HepG2 (cell line): ENCODE results near the gene PHKA1. TPM values are rescaled to one million over a fixed set of nuclear protein-coding genes. Genes with fewer than 3 reads are reported as not detected.

Source experiments
- ATAC-seq: fragments of 200-7000 bp; cut with Tn5 transposase; 3 replicates; pipeline ENCODE4 v1.9.1; 2020; ENCODE audit warnings: mild to moderate bottlenecking, moderate library complexity
- BruUV-seq: library from RNA; stranded (reverse); fragments of 400-500 nt; replicated peaks from 2 replicates; lab custom pipeline; 2021; lab: Mats Ljungman, UMichigan
- CTCF ChIA-PET: fragments of 300-600 bp; formaldehyde crosslinking; extraction: SDS; loops from one replicate; lab custom pipeline; 2021; ENCODE audit warnings: low total read pairs, inconsistent platforms, low intra/inter-chr PET ratio; lab: Yijun Ruan, JAX
- POLR2A ChIA-PET: fragments of 350-600 bp; sonication (Branson Sonifier 250); formaldehyde crosslinking; loops from one replicate; lab custom pipeline; 2020; ENCODE audit warnings: antibody characterized with exemption, inconsistent platforms; lab: Yijun Ruan, JAX
- DNase-seq: peaks from one replicate; pipeline ENCODE4 v3.0.0-alpha.2; 2015; ENCODE audit warnings: low spot score
- FAIRE-seq: peaks from 3 replicates; lab custom pipeline; 2011; peaks lifted over from hg19 to GRCh38; lab: Jason Lieb, UNC
- H2AFZ ChIP-seq: one replicate; pipeline ENCODE4 v1.6.1; 2011; ENCODE audit warnings: low read length, inconsistent platforms
- H3K27ac ChIP-seq: fragments of 300-600 bp; 3 replicates; pipeline ENCODE4 v1.8.0; 2011; ENCODE audit warnings: mixed run types, mild to moderate bottlenecking, mixed read lengths, low read length, inconsistent platforms; ENCODE audit not compliant: insufficient read depth; ENCODE audit errors: extremely low read length
- H3K27me3 ChIP-seq, 2 experiments: fragments of 200-600 bp in 1 of 2; 2 replicates in 1 of 2; 3 replicates in 1 of 2; pipeline versions ENCODE4 v1.6.0 to v1.8.0; 2011; ENCODE audit warnings: low read length in 2 of 2, mild to moderate bottlenecking in 2 of 2, moderate library complexity in 2 of 2, inconsistent platforms in 1 of 2; ENCODE audit not compliant: insufficient read depth in 2 of 2, control insufficient read depth in 1 of 2
- H3K36me3 ChIP-seq, 2 experiments: fragments of 200-600 bp in 1 of 2; replicated peaks in 1 of 2; 2 replicates in 1 of 2; 3 replicates in 1 of 2; pipeline versions ENCODE4 v1.5.1 to v1.8.0; 2011; ENCODE audit warnings: low read length in 2 of 2, inconsistent platforms in 1 of 2; ENCODE audit not compliant: insufficient read depth in 2 of 2, control insufficient read depth in 1 of 2
- H3K4me1 ChIP-seq: 2 replicates; pipeline ENCODE4 v1.5.1; 2012; ENCODE audit warnings: low read length, inconsistent platforms; ENCODE audit not compliant: insufficient read depth
- H3K4me2 ChIP-seq: 2 replicates; pipeline ENCODE4 v1.6.0; 2011; ENCODE audit warnings: low read depth, low read length, inconsistent platforms
- H3K4me3 ChIP-seq, 3 experiments: fragments of 200-600 bp in 1 of 3; sonication (generic), shearing (Covaris generic) in 1 of 3; replicated peaks in 1 of 3; 2 replicates each; pipeline ENCODE4 v1.5.1; 2011 to 2016; ENCODE audit warnings: low read length in 3 of 3, inconsistent platforms in 2 of 3, low read depth in 2 of 3, mild to moderate bottlenecking in 2 of 3, control low read depth in 1 of 3, mixed read lengths in 1 of 3; ENCODE audit not compliant: insufficient read depth in 1 of 3
- H3K79me2 ChIP-seq: one replicate; pipeline ENCODE4 v1.6.1; 2011; ENCODE audit warnings: low read length, inconsistent platforms; ENCODE audit not compliant: insufficient read depth
- H3K9ac ChIP-seq: 2 replicates; pipeline ENCODE4 v1.6.0; 2011; ENCODE audit warnings: mild to moderate bottlenecking, low read depth, low read length, inconsistent platforms; ENCODE audit not compliant: insufficient read depth
- H3K9me3 ChIP-seq: 2 replicates; pipeline ENCODE4 v1.5.1; 2012; ENCODE audit warnings: mild to moderate bottlenecking, low read length
- H4K20me1 ChIP-seq: 2 replicates; pipeline ENCODE4 v1.6.0; 2011; ENCODE audit warnings: inconsistent platforms, mild to moderate bottlenecking, low read length, moderate library complexity; ENCODE audit not compliant: insufficient read depth
- DPF2 ChIP-seq: sonication (generic); formaldehyde crosslinking; IDR thresholded peaks from 2 replicates; pipeline ENCODE4 v1.4.0; 2020; ENCODE audit warnings: mild to moderate bottlenecking, low read depth, missing genetic modification reagents, borderline replicate concordance
- NFE2L2 ChIP-seq: fragments of 150-350 bp; IDR thresholded peaks from 2 replicates; pipeline ENCODE4 v1.6.1; 2014; ENCODE audit warnings: low read length
- RELA ChIP-seq: sonication (generic); formaldehyde crosslinking; IDR thresholded peaks from 2 replicates; pipeline ENCODE4 v1.4.0; 2020; ENCODE audit warnings: missing genetic modification reagents
- TARDBP ChIP-seq: sonication (generic); formaldehyde crosslinking; IDR thresholded peaks from 2 replicates; pipeline ENCODE4 v1.8.0; 2022; ENCODE audit warnings: mild to moderate bottlenecking, missing genetic modification reagents
- TEAD3 ChIP-seq: optimal IDR thresholded peaks from 2 replicates; pipeline ENCODE3; 2016; ENCODE audit warnings: borderline replicate concordance
- ZNF160 ChIP-seq: sonication (generic); formaldehyde crosslinking; IDR thresholded peaks from 2 replicates; pipeline ENCODE4 v1.8.0; 2022; ENCODE audit warnings: mild to moderate bottlenecking, inconsistent platforms, missing genetic modification reagents
- ZNF253 ChIP-seq: sonication (generic); formaldehyde crosslinking; IDR thresholded peaks from 2 replicates; pipeline ENCODE4 v1.8.0; 2022; ENCODE audit warnings: mild to moderate bottlenecking, missing genetic modification reagents, borderline replicate concordance
- ZNF382 ChIP-seq: sonication (generic); formaldehyde crosslinking; IDR thresholded peaks from 2 replicates; pipeline ENCODE4 v1.5.0; 2020; ENCODE audit warnings: missing genetic modification reagents, mild to moderate bottlenecking, borderline replicate concordance
- WGBS: methylation state at CpG from one replicate; pipeline ENCODE4 v1.1.6; 2017; ENCODE audit warnings: low lambda C conversion rate; 5-methylcytosine and 5-hydroxymethylcytosine counted together
- in situ Hi-C: cut with HindIII; loops from 2 replicates; pipeline ENCODE4 v1.10.0; 2017; ENCODE audit warnings: low pct_unique_long_range_greater_than_20kb; ENCODE audit not compliant: extremely low pct_ligation_motif_present
- intact Hi-C: fragments of 100-400 bp; cut with micrococcal nuclease; formaldehyde crosslinking; loops from one replicate; pipeline ENCODE4 v1.10.0; 2022; ENCODE audit not compliant: unreplicated experiment
- polyA plus RNA-seq, 8 experiments: library from polyadenylated mRNA; depleted of rRNA in 3 of 8; stranded (reverse) in 7 of 8; unstranded in 1 of 8; fragments of >200 nt; fragmentation: Illumina TruSeq in 4 of 8; extraction: Trizol in 4 of 8; gene quantifications; 2 replicates each; pipeline versions ENCODE4 v1.2.1 to v1.2.3, GENCODE V29; 2011 to 2016; ENCODE audit warnings: low read depth in 4 of 8, missing spikeins in 1 of 8, mixed read lengths in 1 of 8; ENCODE audit not compliant: insufficient read depth in 1 of 8
- total RNA-seq, 5 experiments: library from RNA; depleted of rRNA; stranded (reverse); fragments of >200 nt; fragmentation: Illumina TruSeq; extraction: Trizol; gene quantifications; 2 replicates each; pipeline ENCODE4 v1.2.3, GENCODE V29; 2016; ENCODE audit warnings: low read depth in 1 of 5
- TF ChIP-seq, protein P1 (sequence below): sonication (generic); formaldehyde crosslinking; IDR thresholded peaks from 2 replicates; pipeline ENCODE4 v1.8.0; 2022; ENCODE audit warnings: missing genetic modification reagents, mild to moderate bottlenecking, borderline replicate concordance
- TF ChIP-seq, protein P2 (sequence below): sonication (generic); formaldehyde crosslinking; IDR thresholded peaks from 2 replicates; pipeline ENCODE4 v1.4.0; 2020; ENCODE audit warnings: missing genetic modification reagents, borderline replicate concordance

PHKA1 gene
- total and polyA plus RNA-seq, 2 of the 13 experiments (the other 11 are each of a cell fraction or from before 2014, with no cell fraction given): 5.4 to 6.6 TPM

DNA sequence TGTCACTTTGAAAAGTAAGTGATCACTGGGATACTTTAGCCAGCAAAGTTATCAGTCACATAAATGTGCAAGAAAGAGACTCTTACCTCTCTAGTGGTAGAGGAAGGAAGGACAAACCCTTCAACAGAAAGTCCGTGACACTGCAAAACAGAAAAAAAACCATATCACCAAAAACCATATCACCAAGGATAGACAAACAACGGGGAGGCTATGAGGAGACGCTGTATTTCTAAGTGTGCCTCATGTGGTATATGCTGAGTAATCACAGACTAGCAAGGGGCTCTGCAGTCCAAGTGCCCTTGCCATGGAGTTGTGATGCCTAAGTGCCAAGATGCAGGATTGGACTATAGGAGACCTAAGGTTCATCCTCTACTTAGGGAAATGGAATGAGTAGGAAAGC is 129.9 kb downstream of the PHKA1 start:
- no peak overlapping the region for H3K27ac ChIP-seq
- no peak overlapping the region for H3K4me3 ChIP-seq
- intact Hi-C loops (no loop called here), in situ Hi-C loops (no loop called here)
- no peak for TF ChIP-seq ZNF253
- TF ChIP-seq, protein P1, sequence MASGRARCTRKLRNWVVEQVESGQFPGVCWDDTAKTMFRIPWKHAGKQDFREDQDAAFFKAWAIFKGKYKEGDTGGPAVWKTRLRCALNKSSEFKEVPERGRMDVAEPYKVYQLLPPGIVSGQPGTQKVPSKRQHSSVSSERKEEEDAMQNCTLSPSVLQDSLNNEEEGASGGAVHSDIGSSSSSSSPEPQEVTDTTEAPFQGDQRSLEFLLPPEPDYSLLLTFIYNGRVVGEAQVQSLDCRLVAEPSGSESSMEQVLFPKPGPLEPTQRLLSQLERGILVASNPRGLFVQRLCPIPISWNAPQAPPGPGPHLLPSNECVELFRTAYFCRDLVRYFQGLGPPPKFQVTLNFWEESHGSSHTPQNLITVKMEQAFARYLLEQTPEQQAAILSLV (CRISPR knock-in tag): no peak
- no peak for TF ChIP-seq TEAD3 (CRISPR knock-in tag)
- TF ChIP-seq DPF2 (CRISPR knock-in tag): no peak
- TF ChIP-seq NFE2L2: no peak
- TF ChIP-seq ZNF382: no peak
- TF ChIP-seq ZNF160: no peak
- TF ChIP-seq, protein P2, sequence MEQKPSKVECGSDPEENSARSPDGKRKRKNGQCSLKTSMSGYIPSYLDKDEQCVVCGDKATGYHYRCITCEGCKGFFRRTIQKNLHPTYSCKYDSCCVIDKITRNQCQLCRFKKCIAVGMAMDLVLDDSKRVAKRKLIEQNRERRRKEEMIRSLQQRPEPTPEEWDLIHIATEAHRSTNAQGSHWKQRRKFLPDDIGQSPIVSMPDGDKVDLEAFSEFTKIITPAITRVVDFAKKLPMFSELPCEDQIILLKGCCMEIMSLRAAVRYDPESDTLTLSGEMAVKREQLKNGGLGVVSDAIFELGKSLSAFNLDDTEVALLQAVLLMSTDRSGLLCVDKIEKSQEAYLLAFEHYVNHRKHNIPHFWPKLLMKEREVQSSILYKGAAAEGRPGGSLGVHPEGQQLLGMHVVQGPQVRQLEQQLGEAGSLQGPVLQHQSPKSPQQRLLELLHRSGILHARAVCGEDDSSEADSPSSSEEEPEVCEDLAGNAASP (CRISPR knock-in tag): no peak
- TF ChIP-seq TARDBP (CRISPR knock-in tag): no peak
- TF ChIP-seq RELA (CRISPR knock-in tag): no peak
- ChIA-PET POLR2A (no interaction called here), CTCF (no interaction called here)
- no peaks in the 10 kb centered on the region for H3K27me3 ChIP-seq
- no peaks in the 10 kb centered on the region for H3K9me3 ChIP-seq
- no peak overlapping the region for H3K4me2 ChIP-seq
- H4K20me1 ChIP-seq: no peaks in the 10 kb centered on the region
- no peak overlapping the region for H3K9ac ChIP-seq
- no peaks in the 10 kb centered on the region for H3K4me1 ChIP-seq
- FAIRE-seq (no peak), ATAC-seq (no peak), DNase-seq (no peak)
- BruUV-seq: no TSS peak
- H2AFZ ChIP-seq: no peak overlapping the region
- WGBS: 100% methylated on average over 3 of the region's 3 CpGs
- no peaks in the 10 kb centered on the region for H3K79me2 ChIP-seq
- H3K36me3 ChIP-seq: no peaks in the 10 kb centered on the region; a peak in 1 of 5 replicates
